Activated CD8-positive, alpha-beta memory T cell treated with anti-CD3 and anti-CD28 coated beads, Interleukin-2, amount 50 U/mL, for 48 hours (primary cell): ENCODE results near the gene SCT.
A peak's percentile ranks its signal among the peaks of the same experiment; 100 is the strongest.

Source experiments
- DNase-seq: peaks from one replicate; pipeline ENCODE4 v3.0.0-alpha.2; 2020

The SCT gene

DNA sequence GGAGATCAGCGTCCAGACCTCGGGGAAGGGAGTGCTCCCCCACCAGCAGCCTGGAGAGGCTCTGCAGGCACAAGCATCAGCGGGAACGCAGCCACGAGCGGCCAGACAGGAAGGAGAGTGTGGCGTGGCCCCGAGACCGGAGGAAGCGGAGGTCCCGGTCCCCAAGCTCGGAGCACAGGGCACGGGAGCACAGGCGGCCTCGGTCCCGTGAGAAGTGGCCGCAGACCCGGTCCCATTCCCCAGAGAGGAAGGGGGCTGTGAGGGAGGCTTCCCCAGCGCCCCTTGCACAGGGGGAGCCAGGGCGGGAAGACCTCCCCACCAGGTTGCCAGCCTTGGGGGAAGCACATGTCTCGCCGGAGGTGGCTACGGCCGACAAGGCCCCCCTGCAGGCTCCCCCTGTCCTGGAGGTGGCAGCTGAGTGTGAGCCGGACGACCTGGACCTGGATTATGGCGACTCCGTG, 18.2 kb downstream of the SCT start:
- DNase-seq: no peak

DNA sequence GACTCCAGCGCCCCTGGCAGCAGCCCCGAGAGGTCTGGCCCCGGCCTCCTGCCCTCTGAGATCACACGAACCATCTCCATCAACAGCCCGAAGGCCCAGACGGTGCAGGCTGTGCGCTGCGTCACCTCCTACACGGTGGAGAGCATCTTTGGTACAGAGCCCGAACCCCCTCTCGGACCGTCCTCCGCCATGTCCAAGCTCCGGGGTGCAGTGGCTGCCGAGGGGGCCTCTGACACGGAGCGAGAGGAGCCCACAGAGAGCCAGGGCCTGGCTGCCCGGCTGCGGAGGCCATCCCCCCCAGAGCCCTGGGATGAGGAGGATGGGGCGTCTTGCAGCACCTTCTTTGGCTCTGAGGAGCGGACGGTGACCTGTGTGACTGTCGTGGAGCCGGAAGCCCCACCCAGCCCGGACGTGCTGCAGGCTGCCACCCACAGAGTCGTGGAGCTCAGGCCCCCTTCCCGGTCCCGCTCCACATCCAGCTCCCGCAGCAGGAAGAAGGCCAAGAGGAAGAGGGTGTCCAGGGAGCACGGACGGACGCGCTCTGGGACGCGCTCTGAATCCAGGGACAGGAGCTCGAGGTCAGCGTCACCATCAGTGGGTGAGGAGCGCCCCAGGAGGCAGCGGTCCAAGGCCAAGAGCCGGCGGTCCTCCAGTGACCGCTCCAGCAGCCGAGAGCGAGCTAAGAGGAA, 18.9 kb downstream of the SCT start:
- DNase-seq: no peak

DNA sequence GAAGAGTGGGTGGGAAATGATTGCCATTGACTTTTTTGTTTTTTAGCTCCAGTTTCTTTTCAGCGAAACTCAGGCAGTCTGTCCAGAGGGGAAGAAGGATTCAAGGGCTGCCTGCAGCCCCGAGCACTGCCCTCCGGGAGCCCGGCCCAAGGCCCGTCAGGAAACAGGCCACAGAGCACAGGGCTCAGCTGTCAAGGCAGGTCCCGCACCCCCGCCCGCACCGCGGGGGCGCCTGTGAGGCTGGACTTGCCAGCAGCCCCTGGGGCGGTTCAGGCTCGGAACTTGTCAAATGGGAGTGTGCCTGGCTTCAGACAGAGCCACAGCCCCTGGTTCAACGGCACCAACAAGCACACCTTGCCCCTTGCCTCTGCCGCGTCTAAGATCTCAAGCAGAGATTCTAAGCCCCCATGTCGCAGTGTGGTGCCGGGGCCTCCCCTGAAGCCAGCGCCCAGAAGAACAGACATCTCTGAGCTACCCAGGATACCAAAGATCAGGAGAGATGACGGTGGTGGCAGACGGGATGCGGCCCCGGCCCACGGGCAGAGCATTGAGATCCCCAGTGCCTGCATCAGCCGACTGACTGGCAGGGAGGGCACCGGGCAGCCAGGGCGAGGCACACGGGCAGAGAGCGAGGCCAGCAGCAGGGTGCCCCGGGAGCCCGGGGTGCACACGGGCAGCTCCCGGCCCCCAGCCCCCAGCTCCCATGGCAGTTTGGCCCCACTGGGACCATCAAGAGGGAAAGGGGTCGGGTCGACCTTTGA, 19.8 kb downstream of the SCT start:
- no peak for DNase-seq

DNA sequence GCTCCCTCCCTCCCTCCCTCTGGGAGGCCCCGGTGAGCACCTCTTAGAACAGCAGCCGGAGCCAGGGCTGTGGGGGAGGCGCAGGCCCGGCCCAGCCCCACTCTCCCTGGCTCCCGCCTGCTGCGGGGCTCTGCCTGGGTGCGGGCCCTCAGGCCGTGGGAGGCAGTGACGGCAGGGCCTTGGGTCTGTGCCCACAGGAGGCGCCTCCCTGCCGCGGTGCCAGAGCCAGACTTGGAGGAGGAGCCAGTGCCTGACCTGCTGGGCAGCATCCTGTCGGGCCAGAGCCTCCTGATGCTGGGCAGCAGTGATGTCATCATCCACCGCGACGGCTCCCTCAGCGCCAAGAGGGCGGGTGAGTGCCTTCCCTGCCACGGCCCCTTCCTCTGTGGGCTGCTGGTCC, 20.7 kb downstream of the SCT start:
- no peak for DNase-seq

DNA sequence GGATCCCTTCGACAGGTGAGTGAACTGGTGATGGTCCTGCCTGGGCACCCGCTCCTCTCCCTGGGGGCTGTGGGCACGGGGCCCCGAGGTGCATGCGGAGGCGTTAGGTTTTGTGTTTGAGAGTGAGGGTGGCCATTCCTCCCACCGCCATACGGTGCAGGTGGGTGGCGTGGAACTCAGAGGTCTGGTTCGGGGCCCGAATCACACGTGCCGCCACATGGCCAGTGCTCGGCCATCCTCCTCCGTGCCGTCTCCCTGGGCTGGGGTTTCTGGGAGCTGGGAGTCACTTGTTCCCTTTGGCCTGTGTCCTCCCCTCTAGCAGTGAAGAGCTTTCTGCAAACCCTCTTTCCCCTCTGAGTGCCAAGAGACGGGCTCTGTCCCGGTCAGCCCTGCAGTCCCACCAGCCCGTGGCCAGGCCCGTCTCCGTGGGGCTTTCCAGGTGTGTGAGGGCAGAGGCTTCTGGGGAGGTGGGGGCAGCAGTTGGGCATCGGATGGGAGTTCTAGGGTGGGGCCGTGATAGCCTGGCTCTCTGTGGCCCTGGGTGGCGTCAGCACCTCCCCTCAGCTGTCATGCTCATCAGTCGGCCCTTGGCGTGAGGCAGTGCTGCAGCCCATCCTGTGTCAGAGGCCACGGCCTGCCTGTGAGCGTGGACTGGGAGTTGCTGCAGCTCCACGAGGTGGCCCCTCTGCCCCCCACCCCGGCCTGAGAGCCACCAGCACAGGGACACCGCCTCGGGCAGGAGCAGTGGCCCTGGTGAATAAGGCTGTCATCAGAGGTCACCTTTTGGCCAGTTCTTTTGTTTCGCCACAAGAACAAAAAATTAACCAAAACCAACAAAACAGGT, 21.5 kb downstream of the SCT start:
- no peak for DNase-seq

DNA sequence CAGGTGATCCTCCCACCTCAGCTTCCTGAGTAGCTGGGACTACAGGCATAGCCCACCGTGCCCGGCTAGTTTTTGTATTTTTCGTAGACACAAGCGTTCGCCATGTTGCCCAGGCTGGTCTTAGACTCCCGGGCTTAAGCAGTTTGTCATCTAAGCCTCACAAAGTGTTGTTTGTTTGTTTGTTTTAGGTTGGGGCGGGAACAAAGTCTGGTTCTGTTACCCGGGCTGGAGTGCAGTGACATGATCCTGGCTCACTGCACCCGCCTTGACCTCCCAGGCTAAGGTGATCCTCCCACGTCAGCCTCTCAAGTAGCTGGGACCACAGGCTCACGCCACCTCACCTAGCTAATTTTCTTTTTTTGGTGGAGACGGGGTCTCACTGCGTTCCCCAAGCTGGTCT, 23.8 kb downstream of the SCT start:
- DNase-seq: no peak

DNA sequence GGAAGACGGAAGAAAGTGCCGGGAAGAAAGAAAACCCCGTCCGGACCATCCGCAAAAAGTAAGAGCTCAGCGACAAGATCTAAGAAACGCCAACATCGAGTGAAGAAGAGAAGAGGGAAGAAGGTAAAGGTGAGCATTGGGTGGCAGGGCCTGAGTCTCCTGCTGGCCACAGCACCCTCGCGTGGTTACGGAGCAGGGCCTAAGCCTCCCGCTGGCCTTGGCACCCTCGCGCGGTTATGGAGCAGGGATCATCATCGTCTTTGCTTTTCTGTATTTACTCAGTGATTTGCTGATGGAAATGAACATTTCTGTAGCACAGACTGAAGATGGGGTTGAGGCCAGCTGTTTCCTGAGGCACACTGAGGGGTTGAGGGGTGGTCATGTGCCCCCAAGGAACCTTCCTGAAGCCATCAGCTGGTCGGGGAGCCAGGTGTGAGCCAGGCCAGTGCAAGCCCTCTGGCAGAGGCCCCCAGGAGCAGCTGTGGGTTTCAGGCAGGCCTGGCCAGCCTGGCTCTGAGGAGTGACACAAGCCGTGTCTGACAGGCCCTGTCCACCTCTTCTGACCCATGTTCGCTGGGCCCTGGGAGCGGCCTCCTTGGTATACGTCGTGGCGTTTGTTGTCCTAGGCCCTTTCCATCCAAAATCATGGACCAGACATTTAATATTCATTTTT, 25.3 kb downstream of the SCT start:
- no peak for DNase-seq

DNA sequence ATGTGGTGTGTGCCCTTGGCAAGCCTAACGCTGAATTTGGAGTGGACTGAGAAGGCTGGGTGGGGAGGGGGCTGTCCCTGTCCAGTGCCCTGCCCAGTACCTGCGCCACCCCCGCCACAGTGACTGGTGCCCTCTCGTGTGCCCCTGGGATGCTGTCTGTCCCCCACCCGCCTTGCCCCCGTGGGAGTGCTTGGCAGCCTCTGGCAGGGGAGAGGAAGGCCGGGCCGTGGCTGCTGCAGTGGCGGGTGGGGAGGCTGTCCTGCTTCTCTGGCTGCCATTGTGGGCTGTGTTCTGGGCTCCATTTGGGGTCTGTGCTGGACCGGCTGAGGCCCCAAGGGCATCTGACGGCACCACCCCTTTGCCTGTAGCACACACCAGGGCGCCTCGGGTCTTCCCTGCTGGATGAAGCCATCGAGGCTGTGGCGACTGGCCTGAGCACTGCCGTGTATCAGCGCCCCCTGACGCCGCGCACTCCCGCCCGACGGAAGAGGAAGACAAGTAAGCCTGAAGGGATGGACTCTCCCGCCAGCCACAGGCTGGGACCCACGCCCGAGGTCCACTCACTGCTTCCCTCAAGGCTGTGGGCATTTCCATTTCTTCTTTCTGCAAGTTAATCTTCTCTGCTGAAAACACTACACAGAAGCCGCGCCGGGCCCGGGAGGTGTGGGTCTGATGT, 28.8 kb downstream of the SCT start:
- no peak for DNase-seq

DNA sequence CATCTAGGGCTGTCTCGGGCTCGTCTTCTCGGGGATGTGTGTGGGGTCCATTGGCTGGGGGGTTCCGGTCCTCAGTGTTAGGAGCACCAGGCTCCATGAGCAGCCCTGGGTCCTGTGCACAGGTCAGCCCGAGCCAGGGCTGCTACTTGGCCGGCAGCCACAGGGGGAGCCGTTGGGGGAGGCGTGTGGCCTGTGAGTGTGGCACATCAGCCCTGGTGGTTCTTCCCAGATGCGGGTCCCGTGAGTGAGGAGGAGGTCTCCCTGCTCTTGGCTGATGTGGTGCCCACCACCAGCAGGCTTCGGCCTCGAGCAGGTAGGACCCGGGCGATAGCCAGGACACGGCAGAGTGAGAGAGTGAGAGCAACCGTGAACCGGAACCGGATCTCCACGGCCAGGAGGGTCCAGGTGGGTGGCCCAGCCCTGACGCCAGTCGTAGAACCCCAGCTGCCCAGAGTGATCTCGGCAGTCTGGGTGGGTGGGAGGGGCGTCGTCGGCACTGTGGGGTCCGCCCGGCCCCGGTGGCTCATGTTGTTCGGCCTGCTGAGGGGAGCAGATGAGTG, 29.7 kb downstream of the SCT start:
- DNase-seq: no peak

DNA sequence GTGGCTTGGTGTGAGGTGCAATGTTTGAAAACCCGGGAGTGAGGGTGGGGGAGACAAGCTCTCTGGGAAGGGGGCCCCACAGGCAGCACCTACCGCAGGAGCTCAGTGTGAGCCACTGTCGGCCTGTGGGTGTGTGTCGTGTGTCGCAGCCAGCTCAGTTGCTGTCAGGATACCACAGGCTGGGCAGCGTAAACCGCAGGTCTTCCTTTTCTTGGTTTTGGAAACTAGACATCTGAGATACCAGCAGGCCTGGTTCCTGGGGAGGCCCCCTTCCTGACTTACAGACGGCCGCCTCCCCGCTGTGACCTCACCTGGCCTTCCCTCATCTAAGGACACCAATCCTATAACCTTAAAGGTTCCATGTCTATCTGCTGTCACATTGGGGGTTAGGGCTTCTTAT, 30.6 kb downstream of the SCT start:
- no peak for DNase-seq

DNA sequence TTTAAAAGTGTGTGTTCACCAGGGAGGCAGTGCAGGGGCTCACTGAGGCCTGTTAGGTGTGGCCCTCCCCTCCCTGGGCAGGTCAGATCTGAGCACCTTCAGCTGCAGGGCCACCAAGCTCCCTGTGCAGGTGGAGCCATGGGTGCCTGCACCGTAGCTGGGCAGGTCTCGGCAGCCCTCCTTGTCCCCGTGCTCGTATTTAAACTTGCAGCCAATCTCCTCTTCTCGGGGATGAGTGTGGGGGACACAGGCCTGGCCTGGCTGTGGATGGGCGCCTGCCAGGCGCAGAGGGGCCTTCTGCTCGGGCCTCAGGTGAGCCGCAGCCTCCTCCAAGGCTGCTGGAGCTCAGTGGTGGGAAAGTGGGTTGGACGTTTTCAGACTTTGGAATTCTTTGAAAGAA, 31.6 kb downstream of the SCT start:
- no peak for DNase-seq

DNA sequence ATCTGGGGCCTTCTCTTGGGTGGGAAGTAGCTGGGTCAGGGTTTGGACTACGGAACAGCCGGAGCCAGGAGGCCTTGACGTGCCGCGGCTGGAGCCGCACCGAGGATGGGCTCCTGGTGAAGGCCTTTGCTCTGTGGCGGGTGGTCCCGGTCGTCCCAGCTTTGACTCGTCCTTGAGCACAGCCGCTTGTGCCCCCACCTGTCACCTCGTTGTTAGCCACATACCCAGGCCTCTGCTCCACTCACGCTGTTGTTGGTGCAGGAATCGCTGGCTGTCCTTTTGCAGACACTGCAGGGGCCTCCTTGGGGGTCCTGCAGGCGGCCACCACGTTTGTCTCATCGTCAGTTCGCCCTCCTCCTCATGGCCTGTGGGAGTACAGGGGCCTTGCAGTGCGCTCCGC, 33.6 kb downstream of the SCT start:
- DNase-seq: no peak

DNA sequence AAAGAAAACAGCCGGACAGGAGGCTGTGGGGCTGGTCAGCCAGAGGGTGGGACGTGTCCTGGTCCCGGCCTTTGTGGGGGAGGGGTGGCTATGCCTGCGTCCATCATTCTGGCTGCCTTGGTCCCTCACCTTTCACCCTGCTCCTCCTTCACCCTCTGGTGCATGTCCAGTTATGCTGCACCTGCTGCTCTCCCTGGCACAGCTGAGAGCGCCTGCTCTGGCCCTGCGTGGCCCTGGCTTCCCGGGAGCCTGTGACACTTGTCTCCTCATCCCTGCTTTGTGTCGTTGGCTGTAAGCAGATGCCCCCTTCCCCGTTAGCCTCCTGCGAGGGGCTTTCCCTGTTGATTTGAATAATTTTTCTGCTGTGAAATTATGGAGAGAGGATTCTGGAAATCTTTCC, 34.1 kb downstream of the SCT start:
- no peak for DNase-seq

DNA sequence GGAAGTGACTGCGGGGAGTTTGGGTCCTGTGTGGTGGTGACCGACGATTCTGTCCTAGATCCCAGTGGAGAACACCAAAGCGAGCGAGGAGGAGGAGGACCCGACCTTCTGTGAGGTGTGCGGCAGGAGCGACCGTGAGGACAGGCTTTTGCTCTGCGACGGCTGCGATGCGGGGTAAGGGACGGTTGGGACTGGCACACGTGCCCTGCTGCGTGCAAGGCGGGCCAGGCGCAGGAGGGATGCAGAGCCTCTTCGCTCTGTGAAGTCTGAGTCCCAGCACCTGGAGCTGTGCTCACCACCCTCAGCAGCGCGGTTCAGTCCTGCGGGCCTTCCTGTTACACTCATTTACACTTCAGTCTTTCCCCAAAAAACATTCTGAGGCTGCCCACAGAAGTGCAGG, 34.5 kb downstream of the SCT start:
- DNase-seq: no peak

DNA sequence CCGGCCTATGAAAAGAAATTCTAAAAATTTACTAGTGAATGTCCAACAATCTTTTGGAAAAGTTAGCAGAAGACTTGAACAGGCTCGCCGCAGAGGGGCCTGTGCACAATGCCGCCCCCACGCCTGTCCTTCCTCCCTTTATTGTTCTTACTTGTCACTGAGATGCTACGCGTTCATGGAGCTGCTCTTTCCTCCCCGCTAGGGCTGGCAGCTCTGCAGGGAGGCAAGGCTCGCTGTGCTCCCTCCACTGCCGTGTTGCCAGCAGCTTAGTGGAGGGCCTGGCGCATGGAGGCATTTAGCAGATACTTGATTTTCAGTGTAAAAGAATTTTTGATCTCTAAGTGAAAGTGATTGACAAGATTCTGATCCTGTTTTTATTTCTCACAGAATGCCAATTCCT, 36.0 kb downstream of the SCT start:
- no peak for DNase-seq

DNA sequence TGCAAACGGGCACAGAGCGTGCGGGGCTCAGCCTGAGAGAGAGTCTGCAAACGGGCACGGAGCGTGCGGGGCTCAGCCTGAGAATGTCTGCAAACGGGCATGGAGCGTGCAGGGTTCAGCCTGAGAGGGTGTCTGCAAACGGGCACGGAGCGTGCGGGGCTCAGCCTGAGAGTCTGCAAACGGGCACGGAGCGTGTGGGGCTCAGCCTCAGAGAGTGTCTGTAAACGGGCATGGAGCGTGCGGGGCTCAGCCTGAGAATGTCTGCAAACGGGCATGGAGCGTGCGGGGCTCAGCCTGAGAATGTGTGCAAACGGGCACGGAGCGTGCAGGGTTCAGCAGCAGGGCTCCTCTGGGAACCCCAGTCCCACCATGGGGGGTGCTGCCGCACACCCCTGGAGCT, 37.2 kb downstream of the SCT start:
- no peak for DNase-seq

DNA sequence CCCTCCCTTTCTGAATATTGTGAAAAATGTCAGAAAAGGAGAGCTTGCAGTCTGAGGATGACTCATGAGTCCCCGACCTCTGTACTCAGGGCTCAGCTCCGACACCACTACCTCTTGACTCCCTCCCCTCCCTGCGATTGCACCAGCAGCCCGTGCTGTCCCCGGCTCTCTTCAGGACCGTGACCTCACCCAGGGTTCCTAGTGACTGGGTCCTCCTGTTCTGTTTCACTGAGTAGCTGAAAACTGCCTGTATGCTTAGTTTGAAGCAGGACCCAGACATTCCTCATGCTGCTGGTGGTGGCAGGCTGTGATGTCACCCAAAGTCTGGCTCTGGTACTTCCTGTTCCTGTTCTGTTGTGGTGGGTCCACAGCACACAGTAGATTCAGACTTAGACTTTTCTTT, 39.0 kb downstream of the SCT start:
- peak; percentile 82 for DNase-seq

DNA sequence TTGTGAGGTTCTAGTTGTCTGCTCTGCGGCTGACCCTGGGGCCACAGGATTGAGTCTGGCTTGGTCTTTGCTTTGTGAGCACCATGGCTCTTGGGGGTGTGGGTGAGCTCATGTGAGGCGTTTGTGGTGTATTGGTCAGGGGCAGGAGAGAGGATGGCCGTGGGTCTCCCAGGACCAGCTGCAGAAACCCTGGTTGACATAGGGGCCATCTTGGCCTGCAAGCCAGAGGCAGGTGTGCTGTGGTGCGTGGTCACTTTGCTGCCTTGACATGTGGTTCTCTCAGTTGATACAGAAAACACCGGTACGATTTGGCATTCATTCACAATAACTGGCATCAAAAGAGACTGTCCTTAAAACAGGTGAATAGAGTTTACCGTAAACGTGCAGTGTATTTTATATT, 39.4 kb downstream of the SCT start:
- DNase-seq: no peak

DNA sequence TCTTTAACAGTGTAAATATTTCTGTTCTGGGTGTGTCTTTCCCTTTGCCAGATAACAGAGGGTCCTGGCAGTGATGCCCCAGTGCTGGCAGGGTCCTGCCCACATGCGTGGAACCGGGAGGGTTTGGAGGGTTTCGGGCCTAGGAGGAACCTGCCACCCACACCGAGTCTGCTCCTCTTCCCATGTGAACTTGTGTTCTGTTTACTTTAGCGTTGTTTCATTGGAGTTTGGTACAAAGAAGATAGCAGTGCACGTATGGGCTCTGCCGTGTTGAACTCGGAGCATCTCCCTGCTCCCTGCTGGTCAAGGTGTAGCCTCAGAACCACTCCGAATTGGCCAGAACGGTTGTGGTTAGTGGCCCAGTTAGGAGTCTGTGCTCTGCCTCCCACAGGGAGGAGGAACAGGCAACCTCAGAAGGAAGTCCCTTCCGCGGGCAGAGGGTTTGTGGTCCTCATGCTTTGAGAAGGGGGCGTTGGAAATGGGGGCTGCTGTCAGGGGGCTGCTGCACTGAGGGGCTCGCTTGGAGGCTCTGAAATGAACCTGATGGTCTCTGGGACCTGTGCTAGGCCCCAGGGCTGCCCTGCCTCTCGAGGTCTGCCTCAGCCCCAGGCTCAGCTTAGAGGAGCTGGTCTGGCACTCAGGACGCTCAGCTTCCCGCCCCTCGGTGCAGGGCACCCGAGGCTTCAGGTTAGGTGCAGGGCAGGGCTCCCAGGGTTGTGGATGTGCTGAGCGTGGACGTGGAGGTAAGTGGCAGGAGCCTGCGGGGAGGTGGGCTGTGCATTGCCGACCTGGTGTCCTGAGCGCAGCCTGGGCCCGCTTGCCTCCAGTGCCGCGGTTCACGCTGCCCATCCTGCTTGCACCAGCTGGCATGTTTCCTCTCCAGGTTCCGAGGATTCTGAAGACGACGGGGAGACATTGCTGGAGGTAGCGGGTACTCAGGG, 40.3 kb downstream of the SCT start:
- DNase-seq: no peak

DNA sequence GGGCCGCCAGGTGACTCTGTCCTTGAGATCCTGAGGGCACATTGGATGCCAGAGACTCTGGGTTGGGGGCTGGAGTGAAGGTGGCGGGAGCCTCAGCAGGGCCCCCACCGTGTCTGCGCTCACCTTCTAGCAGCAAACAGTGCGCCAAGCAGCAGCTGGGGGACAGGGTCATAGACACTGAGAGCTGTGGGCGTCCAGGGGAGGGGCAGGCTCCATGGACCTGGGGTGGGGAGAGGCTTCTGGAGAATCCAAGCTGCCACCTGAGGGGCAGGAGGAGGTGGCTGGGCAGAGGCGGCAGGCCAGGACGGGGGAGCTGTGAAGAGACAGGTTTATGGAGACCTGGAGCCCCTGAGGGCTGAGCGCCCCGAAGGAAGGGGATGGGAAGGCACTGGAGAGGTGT, 42.7 kb downstream of the SCT start:
- DNase-seq: no peak

DNA sequence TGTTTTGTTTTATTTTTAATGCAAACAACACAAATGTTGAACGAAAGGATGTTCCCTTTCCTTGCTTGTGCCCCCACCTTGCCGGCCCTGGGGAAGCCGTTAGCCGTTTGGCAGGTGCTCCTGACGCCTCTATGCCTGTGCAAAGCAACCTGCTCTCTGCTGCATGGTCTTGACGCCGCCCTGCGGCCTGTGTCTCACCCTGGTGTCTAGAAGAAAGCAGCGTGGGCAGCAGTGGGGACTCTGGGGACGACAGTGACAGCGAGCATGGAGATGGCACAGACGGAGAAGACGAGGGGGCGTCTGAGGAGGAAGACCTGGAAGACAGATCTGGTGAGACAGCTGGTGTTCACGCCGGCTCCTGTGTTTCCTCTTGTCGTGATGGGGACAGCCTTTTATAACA, 45.2 kb downstream of the SCT start:
- no peak for DNase-seq
